Measurements from ENCODE around the gene FAM47C. TPM values are rescaled to one million over a fixed set of nuclear protein-coding genes. Genes with fewer than 3 reads are reported as not detected.
"Not testable (repeated sequence)": the region's sequence is repeated elsewhere in the genome, so short reads cannot be mapped to it uniquely, and the experiment has no call there.

The FAM47C gene
- total and polyA plus RNA-seq, 2 of the 13 experiments (the other 11 are each of a cell fraction or from before 2014, with no cell fraction given) = not detected

- TF ChIP-seq TAF15 (IDR thresholded peaks at IDR 0.05; ENCODE audit: low read depth, low read length, poor library complexity, severe bottlenecking) (no peak), ZNF253 (CRISPR knock-in tag; IDR thresholded peaks at IDR 0.05; ENCODE audit: borderline replicate concordance) (no peak), CBX1 (IDR thresholded peaks at IDR 0.05; ENCODE audit: low read depth) (no peak), TSC22D2 (CRISPR knock-in tag; IDR thresholded peaks at IDR 0.05; ENCODE audit: borderline replicate concordance) (no peak), ZNF124 (CRISPR knock-in tag; IDR thresholded peaks at IDR 0.05) (no peak)
These were observed 2.3 kb downstream of the FAM47C start (continued) for GRCh38 chrX:37010496-37010895.

- H3K4me1 ChIP-seq (ENCODE audit: insufficient read depth, low read length); H3K4me3 ChIP-seq (replicated peaks in 1 of 3; ENCODE audit: insufficient read depth in 1 of 3, low read depth in 2 of 3, low read length in 3 of 3); CTCF ChIA-PET (ENCODE audit: low intra/inter-chr PET ratio, low total read pairs); H3K27ac ChIP-seq (ENCODE audit: extremely low read length, insufficient read depth, low read length); POLR2A ChIA-PET; H3K4me2 ChIP-seq (ENCODE audit: low read depth, low read length); H4K20me1 ChIP-seq (ENCODE audit: insufficient read depth, low read length); DNase-seq (ENCODE audit: low spot score); H2AFZ ChIP-seq (ENCODE audit: low read length); intact Hi-C loops (cut with micrococcal nuclease; ENCODE audit: unreplicated experiment); H3K9me3 ChIP-seq (ENCODE audit: low read length); H3K79me2 ChIP-seq (ENCODE audit: insufficient read depth, low read length); ATAC-seq; H3K9ac ChIP-seq (ENCODE audit: insufficient read depth, low read depth, low read length); FAIRE-seq; H3K36me3 ChIP-seq (replicated peaks in 1 of 2; ENCODE audit: control insufficient read depth in 1 of 2, insufficient read depth in 2 of 2, low read length in 2 of 2); H3K27me3 ChIP-seq (ENCODE audit: control insufficient read depth in 1 of 2, insufficient read depth in 2 of 2, low read length in 2 of 2); BruUV-seq (replicated peaks); in situ Hi-C loops (cut with HindIII; ENCODE audit: extremely low pct_ligation_motif_present, low pct_unique_long_range_greater_than_20kb): not testable (repeated sequence)
- WGBS (ENCODE audit: low lambda C conversion rate) = 0% methylated on average over 1 of the region's 1 CpG
These were observed 26.1 kb downstream of the FAM47C start for GRCh38 chrX:37034260-37034659.

- CTCF ChIA-PET (ENCODE audit: low intra/inter-chr PET ratio, low total read pairs); H3K9me3 ChIP-seq (ENCODE audit: low read length); FAIRE-seq; BruUV-seq (replicated peaks); DNase-seq (ENCODE audit: low spot score); H3K27ac ChIP-seq (ENCODE audit: extremely low read length, insufficient read depth, low read length); H3K79me2 ChIP-seq (ENCODE audit: insufficient read depth, low read length); POLR2A ChIA-PET; ATAC-seq; H3K4me2 ChIP-seq (ENCODE audit: low read depth, low read length); H4K20me1 ChIP-seq (ENCODE audit: insufficient read depth, low read length); H3K4me3 ChIP-seq (replicated peaks in 1 of 3; ENCODE audit: insufficient read depth in 1 of 3, low read depth in 2 of 3, low read length in 3 of 3); in situ Hi-C loops (cut with HindIII; ENCODE audit: extremely low pct_ligation_motif_present, low pct_unique_long_range_greater_than_20kb); H3K9ac ChIP-seq (ENCODE audit: insufficient read depth, low read depth, low read length); intact Hi-C loops (cut with micrococcal nuclease; ENCODE audit: unreplicated experiment); H2AFZ ChIP-seq (ENCODE audit: low read length); H3K36me3 ChIP-seq (replicated peaks in 1 of 2; ENCODE audit: control insufficient read depth in 1 of 2, insufficient read depth in 2 of 2, low read length in 2 of 2); H3K4me1 ChIP-seq (ENCODE audit: insufficient read depth, low read length); H3K27me3 ChIP-seq (ENCODE audit: control insufficient read depth in 1 of 2, insufficient read depth in 2 of 2, low read length in 2 of 2): not testable (repeated sequence)
- 42% methylated on average over 5 of the region's 7 CpGs for WGBS (ENCODE audit: low lambda C conversion rate)
These were observed 28.6 kb downstream of the FAM47C start for GRCh38 chrX:37036674-37037220.

- WGBS (ENCODE audit: low lambda C conversion rate) = no CpG with 5 or more reads among the region's 1 CpG
- H3K9me3 ChIP-seq (ENCODE audit: low read length); H2AFZ ChIP-seq (ENCODE audit: low read length); BruUV-seq (replicated peaks); H3K27ac ChIP-seq (ENCODE audit: extremely low read length, insufficient read depth, low read length); H3K4me1 ChIP-seq (ENCODE audit: insufficient read depth, low read length); H4K20me1 ChIP-seq (ENCODE audit: insufficient read depth, low read length); H3K9ac ChIP-seq (ENCODE audit: insufficient read depth, low read depth, low read length); in situ Hi-C loops (cut with HindIII; ENCODE audit: extremely low pct_ligation_motif_present, low pct_unique_long_range_greater_than_20kb); H3K79me2 ChIP-seq (ENCODE audit: insufficient read depth, low read length); H3K36me3 ChIP-seq (replicated peaks in 1 of 2; ENCODE audit: control insufficient read depth in 1 of 2, insufficient read depth in 2 of 2, low read length in 2 of 2); ATAC-seq; CTCF ChIA-PET (ENCODE audit: low intra/inter-chr PET ratio, low total read pairs); DNase-seq (ENCODE audit: low spot score); H3K4me2 ChIP-seq (ENCODE audit: low read depth, low read length); intact Hi-C loops (cut with micrococcal nuclease; ENCODE audit: unreplicated experiment); POLR2A ChIA-PET; H3K27me3 ChIP-seq (ENCODE audit: control insufficient read depth in 1 of 2, insufficient read depth in 2 of 2, low read length in 2 of 2); H3K4me3 ChIP-seq (replicated peaks in 1 of 3; ENCODE audit: insufficient read depth in 1 of 3, low read depth in 2 of 3, low read length in 3 of 3): not testable (repeated sequence)
- peak; percentile 4 for FAIRE-seq
These were observed 30.6 kb downstream of the FAM47C start for GRCh38 chrX:37038814-37039213.
